GM10266 (cell line): ENCODE measurements around the gene AHDC1.

Experiments
- DNase-seq: peaks from one replicate; pipeline ENCODE4 v3.0.0; 2012; ENCODE audit errors: extremely low spot score
- TF ChIP-seq, protein P1 (sequence below): IDR thresholded peaks from 2 replicates; pipeline ENCODE4 v1.5.1; 2012; ENCODE audit warnings: mild to moderate bottlenecking, low read depth; ENCODE audit not compliant: control insufficient read depth, insufficient read depth; ENCODE audit errors: missing control alignments

The AHDC1 gene

GRCh38 chr1:27491748-27492700, 111.9 kb downstream of the AHDC1 start:
- TF ChIP-seq, protein P1, sequence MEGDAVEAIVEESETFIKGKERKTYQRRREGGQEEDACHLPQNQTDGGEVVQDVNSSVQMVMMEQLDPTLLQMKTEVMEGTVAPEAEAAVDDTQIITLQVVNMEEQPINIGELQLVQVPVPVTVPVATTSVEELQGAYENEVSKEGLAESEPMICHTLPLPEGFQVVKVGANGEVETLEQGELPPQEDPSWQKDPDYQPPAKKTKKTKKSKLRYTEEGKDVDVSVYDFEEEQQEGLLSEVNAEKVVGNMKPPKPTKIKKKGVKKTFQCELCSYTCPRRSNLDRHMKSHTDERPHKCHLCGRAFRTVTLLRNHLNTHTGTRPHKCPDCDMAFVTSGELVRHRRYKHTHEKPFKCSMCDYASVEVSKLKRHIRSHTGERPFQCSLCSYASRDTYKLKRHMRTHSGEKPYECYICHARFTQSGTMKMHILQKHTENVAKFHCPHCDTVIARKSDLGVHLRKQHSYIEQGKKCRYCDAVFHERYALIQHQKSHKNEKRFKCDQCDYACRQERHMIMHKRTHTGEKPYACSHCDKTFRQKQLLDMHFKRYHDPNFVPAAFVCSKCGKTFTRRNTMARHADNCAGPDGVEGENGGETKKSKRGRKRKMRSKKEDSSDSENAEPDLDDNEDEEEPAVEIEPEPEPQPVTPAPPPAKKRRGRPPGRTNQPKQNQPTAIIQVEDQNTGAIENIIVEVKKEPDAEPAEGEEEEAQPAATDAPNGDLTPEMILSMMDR = no peak
- no peak for DNase-seq

DNA sequence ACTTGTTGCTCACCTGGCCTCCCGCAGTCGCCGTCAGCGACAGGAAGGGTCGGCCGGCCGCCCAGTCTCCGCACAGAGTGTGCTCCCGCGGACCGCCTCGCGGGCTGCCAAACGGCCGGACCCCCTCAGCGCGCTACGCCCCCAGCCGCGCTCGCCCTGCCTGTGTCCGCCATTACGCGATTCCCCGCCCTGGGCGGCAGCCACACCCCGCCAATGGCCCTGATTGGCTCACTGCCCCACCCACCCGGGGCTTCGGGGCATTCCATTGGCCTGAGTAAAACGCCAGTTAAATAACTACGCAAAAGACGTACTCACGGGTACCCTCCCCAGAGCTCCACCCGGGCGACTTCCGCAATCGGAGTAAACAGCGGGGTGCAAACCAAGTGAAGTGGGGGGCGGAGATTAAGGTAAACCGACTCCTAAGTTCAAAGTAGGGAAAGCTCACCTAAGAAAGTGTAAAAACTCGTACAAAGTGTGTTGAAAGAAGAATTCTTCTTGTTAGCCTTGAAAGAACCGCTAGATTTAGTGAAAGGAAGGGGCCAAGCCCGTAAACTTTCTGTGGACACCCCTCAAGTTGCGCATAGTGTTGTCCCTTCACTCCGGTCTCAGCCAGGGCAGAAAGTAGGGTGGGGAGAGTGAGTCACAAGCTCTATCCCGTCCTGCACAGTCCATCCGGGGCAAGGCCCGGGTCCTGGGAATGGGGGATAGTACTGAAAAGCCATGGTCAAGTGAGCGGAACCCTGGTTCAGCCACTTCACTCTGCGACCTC, 113.8 kb downstream of the AHDC1 start, which contains the start of gene WASF2:
WASF2 (minus strand) TSS at position 195 of the 769 bp plus-strand sequence. CDS start 61,277 bp downstream, outside the sequence.
- DNase-seq = peak; percentile 91
- TF ChIP-seq, protein P1 = no peak

GRCh38 chr1:27489501-27489972, 114.4 kb downstream of the AHDC1 start:
- DNase-seq = no peak
- TF ChIP-seq, protein P1 = no peak

- TF ChIP-seq, protein P1 = no peak
- no peak for DNase-seq
Measured at GRCh38 chr1:27487966-27488884, 115.7 kb downstream of the AHDC1 start.

DNA sequence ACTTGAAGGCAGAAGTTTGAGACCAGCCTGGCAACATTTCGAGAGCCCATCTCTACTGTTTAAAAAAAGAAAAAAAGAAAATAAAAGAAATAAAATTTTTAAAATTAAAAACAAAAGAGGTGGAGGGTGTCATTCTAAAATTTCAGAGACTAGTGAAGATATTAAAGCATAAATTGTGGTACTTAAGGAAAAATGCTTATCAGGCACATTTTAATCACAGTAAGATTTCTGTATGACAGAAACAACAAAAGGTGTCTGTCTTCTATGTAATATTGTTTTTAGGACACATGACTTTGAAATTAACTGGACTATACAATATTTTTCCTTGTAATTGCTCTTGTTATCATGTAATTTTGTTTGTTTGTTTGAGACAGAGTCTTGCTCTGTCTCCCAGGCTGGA, 118.6 kb downstream of the AHDC1 start:
- no peak for DNase-seq
- TF ChIP-seq, protein P1 = no peak
